ENCODE measurements around the gene SUDS3.
"Not testable (repeated sequence)": the region's sequence is repeated elsewhere in the genome, so short reads cannot be mapped to it uniquely, and the experiment has no call there.

The SUDS3 gene
- 71.1 to 92.0 reads per million in 2 experiments for total RNA-seq

- peak; percentile 89 for DNase-seq (ENCODE audit: low read depth)
Observed at GRCh38 chr12:118376089-118377020, at the start of gene SUDS3. Gene SUDS3 (plus strand): TSS chr12:118376555. CDS start chr12:118376692, 137 bp downstream.

- DNase-seq (ENCODE audit: low read depth): no peak
Observed at GRCh38 chr12:118326991-118327390, 49.4 kb upstream of the SUDS3 start.

- no peak for DNase-seq (ENCODE audit: low read depth)
Observed at GRCh38 chr12:118327391-118327790, 49.0 kb upstream of the SUDS3 start.

- no peak for DNase-seq (ENCODE audit: low read depth)
Observed at GRCh38 chr12:118328486-118329330, 47.6 kb upstream of the SUDS3 start.

- no peak for DNase-seq (ENCODE audit: low read depth)
Observed at GRCh38 chr12:118330421-118331018, 45.8 kb upstream of the SUDS3 start.

- DNase-seq (ENCODE audit: low read depth): no peak
Observed at GRCh38 chr12:118332511-118332910, 43.8 kb upstream of the SUDS3 start.

- no peak for DNase-seq (ENCODE audit: low read depth)
Observed at GRCh38 chr12:118334241-118334640, 42.1 kb upstream of the SUDS3 start.

GRCh38 chr12:118334939-118335567 lies 41.3 kb upstream of the SUDS3 start:
- no peak for DNase-seq (ENCODE audit: low read depth)

GRCh38 chr12:118336123-118336522 lies 40.2 kb upstream of the SUDS3 start:
- no peak for DNase-seq (ENCODE audit: low read depth)

- DNase-seq (ENCODE audit: low read depth): no peak
Observed at GRCh38 chr12:118337194-118337838, 39.0 kb upstream of the SUDS3 start.

GRCh38 chr12:118342090-118342489 lies 34.3 kb upstream of the SUDS3 start:
- no peak for DNase-seq (ENCODE audit: low read depth)

GRCh38 chr12:118344829-118345228 lies 31.5 kb upstream of the SUDS3 start:
- no peak for DNase-seq (ENCODE audit: low read depth)

GRCh38 chr12:118345355-118345754 lies 31.0 kb upstream of the SUDS3 start:
- DNase-seq (ENCODE audit: low read depth): no peak

GRCh38 chr12:118346895-118347294 lies 29.5 kb upstream of the SUDS3 start:
- no peak for DNase-seq (ENCODE audit: low read depth)

- DNase-seq (ENCODE audit: low read depth): no peak
Observed at GRCh38 chr12:118347916-118348315, 28.4 kb upstream of the SUDS3 start.

GRCh38 chr12:118350908-118351559 lies 25.3 kb upstream of the SUDS3 start:
- no peak for DNase-seq (ENCODE audit: low read depth)

GRCh38 chr12:118353721-118354120 lies 22.6 kb upstream of the SUDS3 start:
- DNase-seq (ENCODE audit: low read depth): no peak

- DNase-seq (ENCODE audit: low read depth): not testable (repeated sequence)
Observed at GRCh38 chr12:118354503-118354902, 21.9 kb upstream of the SUDS3 start.

GRCh38 chr12:118354903-118355302 lies 21.5 kb upstream of the SUDS3 start:
- DNase-seq (ENCODE audit: low read depth): no peak

- DNase-seq (ENCODE audit: low read depth): no peak
Observed at GRCh38 chr12:118355843-118356242, 20.5 kb upstream of the SUDS3 start.

GRCh38 chr12:118356809-118357256 lies 19.5 kb upstream of the SUDS3 start:
- DNase-seq (ENCODE audit: low read depth): no peak
